Ramos (cell line): Measurements from ENCODE around the gene SMIM5.

Experiments
- in situ Hi-C: fragments of 300-500 bp; cut with MboI; formaldehyde crosslinking; loops from one replicate; pipeline ENCODE4 v1.14.3; 2022; ENCODE audit warnings: low sequenced_read_pairs; ENCODE audit not compliant: unreplicated experiment

The SMIM5 gene

GRCh38 chr17:75622076-75622475 is 11.2 kb upstream of the SMIM5 start:
- in situ Hi-C loops, result no loop called here

DNA sequence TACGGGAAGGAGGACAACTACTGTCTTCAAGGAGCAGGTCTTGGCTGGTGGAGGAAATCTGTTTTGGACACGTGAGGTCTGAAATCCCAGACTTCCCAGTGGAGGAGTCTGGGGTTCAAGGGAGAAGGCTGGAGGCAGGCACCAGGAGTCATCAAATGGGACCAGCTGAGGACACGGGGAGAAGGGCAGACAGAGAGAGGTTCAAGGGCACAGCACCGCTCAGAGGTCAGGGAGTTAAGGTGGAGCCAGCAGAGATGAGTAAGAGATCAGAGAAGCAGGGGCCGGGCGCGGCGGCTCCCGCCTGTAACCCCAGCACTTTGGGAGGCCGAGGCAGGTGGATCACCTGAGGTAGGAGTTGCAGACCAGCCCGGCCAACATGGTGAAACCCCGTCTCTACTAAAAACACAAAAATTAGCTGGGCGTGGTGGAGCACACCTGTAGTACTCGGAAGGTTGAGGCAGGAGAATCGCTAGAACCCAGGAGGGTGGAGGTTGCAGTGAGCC is 10.4 kb upstream of the SMIM5 start:
- in situ Hi-C loops, result no loop called here

- in situ Hi-C loops, result no loop called here
Observed at GRCh38 chr17:75623386-75623785, 9.8 kb upstream of the SMIM5 start.

DNA sequence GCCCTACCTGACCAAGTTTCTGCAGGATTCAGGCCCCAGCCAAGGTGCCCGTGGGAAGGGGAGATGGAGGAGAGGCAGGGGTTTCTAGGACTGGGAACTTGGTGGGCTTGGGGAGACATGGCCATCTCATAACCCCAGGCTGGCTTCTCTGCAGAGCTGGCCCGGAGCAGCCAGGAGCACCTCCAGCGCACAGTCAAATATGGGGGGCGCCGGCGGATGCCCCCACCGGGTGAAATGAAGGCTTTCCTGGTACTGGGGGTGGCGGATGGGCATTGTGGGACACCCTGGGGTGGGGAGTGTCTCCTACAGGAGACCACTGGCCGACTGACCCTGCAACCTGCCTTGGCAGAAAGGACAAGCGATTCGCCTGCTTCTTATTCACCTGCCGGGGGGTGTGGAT is 9.2 kb upstream of the SMIM5 start:
- in situ Hi-C loops, result no loop called here

GRCh38 chr17:75624714-75625345 is 8.4 kb upstream of the SMIM5 start:
- in situ Hi-C loops, result no loop called here

GRCh38 chr17:75625813-75626486 is 7.3 kb upstream of the SMIM5 start:
- in situ Hi-C loops, result no loop called here

DNA sequence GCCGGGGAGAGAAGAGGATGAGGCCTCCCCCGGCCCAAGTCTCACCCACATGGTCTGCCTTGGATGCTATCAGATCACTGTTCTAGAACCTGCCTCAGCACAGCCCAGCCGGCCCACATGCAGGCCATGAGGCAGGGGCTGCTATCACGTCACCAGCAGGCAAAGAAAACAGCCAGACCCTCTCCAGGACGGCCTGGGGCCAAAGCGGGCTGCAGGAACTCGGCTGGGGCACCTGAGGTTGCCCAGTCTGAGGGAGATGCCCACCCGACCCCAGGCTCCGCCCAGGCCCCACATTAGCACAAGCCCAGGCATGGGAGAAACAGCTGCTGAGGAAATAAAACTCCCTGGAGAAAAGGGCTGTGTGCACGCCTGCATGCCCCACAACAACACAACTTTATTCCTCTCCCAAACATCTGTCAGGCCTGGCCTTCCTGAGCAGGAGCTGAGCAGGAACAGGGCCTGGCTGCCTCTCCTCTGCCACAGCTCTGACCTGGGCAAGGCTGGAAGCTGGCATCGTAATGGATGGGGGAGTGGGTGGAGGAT is 6.7 kb upstream of the SMIM5 start:
- in situ Hi-C loops, result no loop called here

DNA sequence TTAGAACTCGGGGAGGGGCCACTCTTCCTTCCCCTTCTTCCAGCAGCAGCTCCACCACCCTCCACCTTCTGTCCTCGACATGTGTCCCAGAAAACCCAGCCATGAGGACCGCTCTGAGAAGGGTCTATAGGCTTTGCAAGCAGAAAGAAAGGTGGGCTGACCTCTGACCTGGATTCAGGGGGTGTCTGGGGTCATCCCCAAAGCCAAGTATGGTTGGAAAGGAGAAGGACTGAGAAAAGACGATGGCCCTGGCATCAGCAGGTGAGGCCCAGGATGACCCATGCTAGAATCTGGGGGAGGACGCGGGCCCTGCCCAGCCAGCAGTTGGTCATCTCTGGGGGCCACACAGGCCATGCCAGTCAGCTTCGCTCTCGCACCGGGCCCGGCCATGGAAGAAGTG is 6.1 kb upstream of the SMIM5 start:
- in situ Hi-C loops, result no loop called here

GRCh38 chr17:75628425-75628824 is 4.8 kb upstream of the SMIM5 start:
- in situ Hi-C loops, result no loop called here

- in situ Hi-C loops, result no loop called here
Observed at GRCh38 chr17:75629157-75629556, 4.1 kb upstream of the SMIM5 start.

DNA sequence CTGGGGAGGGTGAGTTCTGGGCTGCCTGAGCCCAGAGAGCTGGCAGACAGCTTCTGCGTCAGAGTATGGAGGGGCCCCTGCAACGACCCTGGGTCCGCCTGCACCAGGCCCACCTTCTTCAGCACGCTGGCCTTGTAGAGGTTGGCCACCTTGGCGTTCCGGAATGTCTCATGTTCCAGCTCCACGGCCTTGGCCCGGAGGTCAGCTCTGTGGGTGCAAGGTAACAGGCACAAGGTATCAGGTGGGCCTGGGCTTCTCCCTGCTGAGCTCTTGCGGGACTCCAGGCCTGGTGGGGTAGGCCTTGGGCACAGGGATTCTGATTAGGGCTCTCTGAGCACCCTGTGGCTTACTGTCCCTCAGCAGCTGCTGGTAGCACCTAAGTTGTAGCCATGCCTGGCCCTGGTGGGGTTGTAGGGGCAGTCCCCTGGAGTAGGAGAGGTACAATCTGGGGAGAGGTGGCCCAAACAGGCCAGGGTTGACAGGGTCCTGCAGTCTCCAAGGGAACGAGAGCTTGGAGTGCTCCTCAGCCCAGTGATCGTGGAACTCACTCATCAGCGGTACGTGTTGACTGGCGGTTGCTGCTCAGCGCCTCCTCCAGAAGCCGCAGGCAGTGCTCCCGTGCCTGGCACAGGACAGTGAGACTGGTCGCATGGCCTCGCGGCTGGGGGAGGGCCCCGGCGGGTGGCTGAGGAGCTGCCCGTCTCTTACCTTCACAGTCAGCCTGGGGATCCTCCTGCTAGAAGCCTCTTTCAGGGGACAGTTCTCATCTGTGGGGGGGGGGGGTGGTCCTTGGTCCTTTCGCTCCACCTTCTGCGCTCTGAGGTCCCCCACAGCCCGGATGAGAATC is 2.9 kb upstream of the SMIM5 start:
- in situ Hi-C loops, result no loop called here

GRCh38 chr17:75631353-75631752 is 1.9 kb upstream of the SMIM5 start:
- in situ Hi-C loops, result no loop called here

- in situ Hi-C loops, result no loop called here
Observed at GRCh38 chr17:75632428-75632827, 806 bp upstream of the SMIM5 start.

DNA sequence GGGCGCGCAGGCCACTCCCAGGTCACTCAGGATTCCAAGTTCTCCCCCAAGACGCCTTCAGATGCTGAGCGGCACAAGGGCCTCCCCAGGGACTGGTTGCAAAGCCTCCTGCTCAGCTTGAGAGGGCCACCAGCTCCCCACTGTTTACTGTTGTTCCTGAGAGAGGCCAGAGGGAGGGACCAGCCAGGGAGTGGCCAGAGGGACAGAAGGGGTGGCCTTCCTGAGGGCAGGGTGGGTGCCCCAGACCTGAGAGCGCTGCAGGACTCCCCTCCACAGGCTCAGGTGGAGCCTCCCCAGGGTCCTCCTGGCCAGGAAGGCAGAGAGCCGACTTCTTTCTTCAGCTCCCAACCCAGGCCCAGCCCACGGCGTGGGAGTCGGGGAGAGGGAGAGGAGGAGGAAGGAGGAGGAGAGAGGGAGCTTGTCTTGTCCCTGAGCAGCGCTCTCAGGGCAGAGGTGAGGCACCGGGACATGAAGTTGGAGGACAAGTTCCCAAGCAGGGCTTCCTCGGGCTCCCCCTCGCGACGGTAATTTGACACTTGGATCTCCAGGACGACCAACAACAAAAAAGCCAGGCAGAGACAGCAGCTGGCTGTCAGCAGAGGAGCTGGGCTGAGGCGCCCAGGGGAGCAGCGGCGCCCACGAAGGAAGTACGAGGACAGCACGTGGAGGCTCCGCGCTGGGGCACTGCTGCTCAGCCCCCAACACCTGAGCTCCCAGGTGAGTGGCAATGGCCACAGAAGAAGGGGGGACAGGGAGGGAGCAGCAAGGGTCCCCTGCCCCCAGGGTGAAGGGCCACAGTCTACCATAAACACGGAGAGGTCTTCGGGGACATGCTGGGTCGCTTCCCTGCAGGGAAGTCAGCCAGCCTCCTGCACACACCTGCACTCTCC is 497 bp downstream of the SMIM5 start:
- in situ Hi-C loops, result no loop called here

DNA sequence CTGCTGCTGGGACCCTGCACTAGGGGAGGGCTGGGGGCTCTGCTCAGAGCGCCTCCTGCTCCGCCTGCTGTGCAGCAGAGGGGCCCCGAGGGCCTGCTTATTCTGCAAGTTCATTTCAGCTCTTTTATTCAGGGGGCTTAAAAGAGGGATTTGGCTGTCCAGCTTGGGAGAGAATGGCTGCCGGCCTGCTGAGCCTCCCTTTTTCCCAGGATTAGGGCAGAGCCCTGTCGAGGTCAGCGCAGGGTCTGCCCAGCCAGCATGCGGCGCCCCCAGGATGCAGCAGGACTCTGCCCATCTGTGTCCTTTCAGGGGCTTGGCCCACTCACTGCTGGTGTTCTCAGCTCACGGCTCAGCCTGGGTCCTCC is 1.1 kb downstream of the SMIM5 start:
- in situ Hi-C loops, result no loop called here

- in situ Hi-C loops, result no loop called here
Observed at GRCh38 chr17:75634754-75635609, 1.7 kb downstream of the SMIM5 start.

DNA sequence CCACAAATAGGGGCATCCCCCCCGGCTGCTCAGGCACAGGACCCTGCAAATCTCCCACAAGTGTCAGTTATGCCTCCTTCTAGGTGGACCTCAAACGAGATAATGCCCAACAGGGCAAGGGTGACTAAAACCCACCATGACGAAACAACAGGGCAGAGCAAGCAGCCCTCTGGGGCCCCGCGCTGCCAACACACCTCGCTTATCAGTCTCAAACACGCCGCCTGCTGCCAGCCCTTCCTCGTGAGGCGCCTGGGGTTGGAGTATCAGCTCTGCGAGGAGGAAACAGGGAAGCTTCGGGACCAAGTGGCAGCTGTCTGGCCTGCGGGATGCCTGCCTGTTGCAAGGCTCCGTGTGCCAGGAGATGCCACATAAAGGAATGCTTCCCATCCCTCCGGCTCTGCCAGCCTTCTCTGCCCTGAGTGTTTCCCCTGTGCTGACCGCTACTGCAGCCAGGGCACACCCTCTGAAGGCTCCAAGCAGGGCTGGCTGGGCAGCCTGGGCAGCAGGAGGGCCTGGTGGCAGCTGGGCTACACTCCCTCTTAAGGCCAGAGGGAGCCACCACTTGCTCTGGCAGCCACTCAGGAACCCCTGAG is 2.5 kb downstream of the SMIM5 start:
- in situ Hi-C loops, result no loop called here

- in situ Hi-C loops, result no loop called here
Observed at GRCh38 chr17:75636381-75637142, 3.3 kb downstream of the SMIM5 start.
